AG08395 (cell line): ENCODE data around the gene MTFR1L.
A peak's percentile ranks its signal among the peaks of the same experiment; 100 is the strongest.

Source experiments
- DNase-seq: peaks from one replicate; pipeline ENCODE4 v3.0.0; 2012; ENCODE audit warnings: mixed read lengths, low spot score

MTFR1L gene

GRCh38 chr1:25861316-25862286 lies 41.8 kb downstream of the MTFR1L start:
- no peak for DNase-seq

GRCh38 chr1:25862785-25863485 lies 43.2 kb downstream of the MTFR1L start:
- no peak for DNase-seq

- DNase-seq, result no peak
These were observed 43.9 kb downstream of the MTFR1L start for GRCh38 chr1:25863486-25864262.

- no peak for DNase-seq
These were observed 44.7 kb downstream of the MTFR1L start for GRCh38 chr1:25864434-25864833.

- DNase-seq, result no peak
These were observed 46.5 kb downstream of the MTFR1L start for GRCh38 chr1:25866288-25866687.

- no peak for DNase-seq
These were observed 47.6 kb downstream of the MTFR1L start for GRCh38 chr1:25867210-25867991.

- no peak for DNase-seq
These were observed 50.3 kb downstream of the MTFR1L start for GRCh38 chr1:25869909-25870606.

- DNase-seq, result no peak
These were observed 50.9 kb downstream of the MTFR1L start for GRCh38 chr1:25870614-25871013.

GRCh38 chr1:25871086-25871703 lies 51.4 kb downstream of the MTFR1L start:
- no peak for DNase-seq

- DNase-seq, result no peak
These were observed 52.1 kb downstream of the MTFR1L start for GRCh38 chr1:25871704-25872494.

GRCh38 chr1:25872713-25873112 lies 53.0 kb downstream of the MTFR1L start:
- no peak for DNase-seq

- DNase-seq, result no peak
These were observed 53.4 kb downstream of the MTFR1L start for GRCh38 chr1:25873120-25873519.

- DNase-seq, result no peak
These were observed 54.5 kb downstream of the MTFR1L start for GRCh38 chr1:25874209-25874608.

- DNase-seq, result no peak
These were observed 54.9 kb downstream of the MTFR1L start for GRCh38 chr1:25874635-25875153.

- peak; percentile 77 for DNase-seq
These were observed 55.6 kb downstream of the MTFR1L start, which contains the start of gene PAQR7 for GRCh38 chr1:25875154-25875855. Gene PAQR7, minus strand, starts transcription at chr1:25875708. Its CDS starts 11,869 bp downstream, at chr1:25863839.

- no peak for DNase-seq
These were observed 56.3 kb downstream of the MTFR1L start for GRCh38 chr1:25875856-25876692.

- no peak for DNase-seq
These were observed 56.9 kb downstream of the MTFR1L start for GRCh38 chr1:25876693-25877077.

- no peak for DNase-seq
These were observed 57.4 kb downstream of the MTFR1L start for GRCh38 chr1:25877155-25877554.
